ENCODE results near the gene ZNF106.

Gene ZNF106

DNA sequence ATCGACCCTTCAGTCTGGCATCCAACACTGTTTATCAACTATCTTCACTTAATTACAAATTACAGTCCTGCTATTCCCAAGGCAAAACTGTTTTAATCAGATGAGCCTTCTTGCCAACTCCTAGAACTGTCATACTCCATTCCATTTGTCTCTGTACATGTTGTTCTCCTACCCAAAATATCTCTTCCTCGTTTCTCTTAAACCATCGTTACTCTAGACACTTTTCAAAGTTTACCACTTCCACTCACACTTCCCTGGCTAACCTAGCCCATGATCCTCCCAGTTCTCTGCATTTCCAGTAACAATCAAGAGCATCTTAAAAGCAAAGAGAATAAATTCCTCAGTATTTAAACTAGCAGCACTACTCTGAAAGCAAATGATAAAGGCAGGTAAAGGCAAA is 19.9 kb downstream of the ZNF106 start:
- no peak for DNase-seq

DNA sequence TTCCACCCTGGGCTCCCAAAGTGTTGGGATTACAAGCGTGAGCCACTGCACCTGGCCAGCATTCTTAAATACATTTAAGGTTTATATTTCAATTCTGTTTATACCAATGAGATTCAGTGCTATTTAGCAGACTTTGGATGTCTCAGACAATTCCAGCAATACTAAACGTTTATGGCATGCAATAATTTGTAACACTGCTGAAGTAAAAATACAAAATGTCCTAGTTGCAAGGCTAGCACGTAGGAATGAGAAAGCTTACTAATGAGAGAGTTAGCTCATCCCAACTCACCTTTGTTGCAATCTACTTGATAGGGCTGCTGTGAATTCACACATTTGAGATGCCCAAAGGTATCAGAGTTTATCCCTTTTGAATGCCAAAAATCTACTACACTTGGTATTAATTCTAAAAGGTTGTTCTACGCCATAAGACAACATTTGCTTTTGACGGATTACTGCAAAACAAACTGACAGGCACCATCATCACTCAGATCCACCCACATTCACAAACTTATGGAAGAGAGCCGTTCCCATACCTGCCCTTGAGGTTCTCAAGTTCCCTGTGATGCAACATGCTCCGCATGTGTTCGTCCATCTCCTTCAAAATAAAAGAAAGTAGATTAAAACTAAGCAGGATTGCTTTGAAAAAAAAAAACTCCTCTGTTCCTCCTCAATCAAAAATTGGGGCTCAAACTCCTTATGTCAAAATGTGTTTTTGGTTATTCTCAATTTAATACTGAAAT is 25.3 kb downstream of the ZNF106 start:
- DNase-seq, result no peak

DNA sequence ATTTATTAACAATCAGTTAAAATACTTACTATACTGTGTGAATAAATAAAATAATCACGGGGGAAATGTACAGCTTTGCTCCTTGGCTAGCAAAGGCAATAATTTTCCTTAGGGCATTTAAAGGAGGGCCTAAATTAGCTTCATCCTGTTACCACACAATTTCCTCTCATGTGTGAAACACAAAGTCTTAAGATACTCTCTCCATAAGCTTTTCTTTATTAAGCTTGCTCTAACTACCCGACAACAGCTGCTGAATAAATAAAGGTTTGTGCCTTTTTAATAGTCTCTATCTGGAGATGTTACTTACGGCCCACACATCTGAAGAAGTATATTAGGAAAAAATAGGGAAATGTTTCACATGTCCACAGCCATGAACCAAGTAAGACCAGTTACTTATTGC is 29.7 kb downstream of the ZNF106 start:
- no peak for DNase-seq

DNA sequence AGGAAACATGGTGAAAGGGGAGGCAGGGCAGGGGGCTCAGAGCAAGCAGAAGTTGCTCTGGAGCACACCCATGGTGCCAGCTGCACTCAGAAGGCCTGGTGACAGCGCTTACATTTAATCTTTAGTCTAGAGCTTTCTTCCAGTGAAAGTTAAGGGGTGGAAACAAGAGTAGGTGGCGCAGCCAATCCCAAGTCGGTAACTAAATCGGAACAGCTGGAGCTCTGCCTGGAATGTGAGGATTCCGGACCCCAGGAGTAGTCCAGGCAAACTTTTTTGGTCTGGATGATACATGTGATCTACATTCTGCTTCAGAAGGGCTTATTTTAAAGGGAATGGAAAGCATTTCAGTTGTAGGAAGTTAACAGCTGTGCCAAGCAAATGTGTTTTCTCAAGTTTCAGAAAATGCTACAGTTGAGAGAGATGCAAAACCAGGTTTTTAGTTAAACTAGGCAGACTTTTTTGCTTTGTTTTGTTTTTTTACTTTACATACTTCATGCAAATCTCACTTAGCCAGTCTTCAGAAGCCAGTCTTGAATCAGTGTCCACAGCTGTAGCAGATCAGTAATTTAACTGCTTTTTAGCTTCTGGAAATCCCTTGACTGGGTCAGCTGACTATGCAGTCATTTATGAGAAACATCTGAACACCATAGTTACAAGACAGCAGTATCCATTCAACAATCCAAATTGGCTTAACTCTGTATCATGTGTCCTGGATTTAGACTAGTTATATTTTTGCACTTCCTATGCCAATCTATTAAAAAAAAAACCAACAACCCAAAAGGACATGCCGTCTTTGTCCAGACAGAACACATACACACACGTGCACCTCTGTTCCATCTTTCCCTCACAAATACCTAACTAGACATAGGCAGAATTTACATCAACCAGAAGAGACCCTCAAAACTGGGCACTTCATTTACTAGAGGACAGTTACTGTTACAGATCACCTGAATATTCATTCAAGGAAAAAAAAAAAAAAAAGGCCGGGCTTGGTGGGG is 33.2 kb downstream of the ZNF106 start:
- DNase-seq, result peak; percentile 62

DNA sequence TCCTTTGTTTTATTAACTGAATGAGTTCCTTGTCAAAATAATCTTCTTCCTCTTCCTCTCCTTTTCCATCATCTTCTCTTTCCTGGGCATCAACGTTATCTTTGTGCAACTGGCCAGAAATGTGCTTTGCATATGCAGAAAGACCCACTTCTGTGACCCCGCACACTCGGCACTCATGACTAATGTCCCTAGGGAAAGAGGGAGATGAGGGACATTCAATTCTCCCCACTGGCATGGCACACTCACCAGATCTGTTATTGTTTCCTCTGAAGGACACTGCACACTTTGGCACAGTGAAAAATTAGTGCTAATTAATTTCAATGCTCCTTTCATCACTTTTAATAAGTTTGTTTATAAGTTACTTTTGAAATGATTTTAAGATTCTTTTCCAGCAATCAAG is 34.0 kb downstream of the ZNF106 start:
- no peak for DNase-seq

DNA sequence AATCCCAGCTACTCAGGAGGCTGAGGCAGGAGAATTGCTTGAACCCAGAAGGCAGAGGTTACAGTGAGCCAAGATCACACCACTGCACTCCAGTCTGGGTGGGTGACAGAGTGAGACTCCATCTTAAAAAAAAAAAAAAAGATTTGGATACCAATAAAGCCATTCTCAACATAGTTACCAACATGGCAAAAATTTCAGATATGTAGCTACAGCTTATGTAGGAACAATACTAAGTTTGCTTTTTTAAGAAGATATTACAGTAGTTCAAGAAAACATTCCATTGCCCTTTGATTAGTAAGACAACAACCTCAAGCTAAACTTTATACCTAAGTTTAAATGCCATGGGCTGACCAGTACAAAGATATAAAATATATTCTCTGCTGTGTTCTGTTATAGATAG is 34.4 kb downstream of the ZNF106 start:
- DNase-seq, result no peak

DNA sequence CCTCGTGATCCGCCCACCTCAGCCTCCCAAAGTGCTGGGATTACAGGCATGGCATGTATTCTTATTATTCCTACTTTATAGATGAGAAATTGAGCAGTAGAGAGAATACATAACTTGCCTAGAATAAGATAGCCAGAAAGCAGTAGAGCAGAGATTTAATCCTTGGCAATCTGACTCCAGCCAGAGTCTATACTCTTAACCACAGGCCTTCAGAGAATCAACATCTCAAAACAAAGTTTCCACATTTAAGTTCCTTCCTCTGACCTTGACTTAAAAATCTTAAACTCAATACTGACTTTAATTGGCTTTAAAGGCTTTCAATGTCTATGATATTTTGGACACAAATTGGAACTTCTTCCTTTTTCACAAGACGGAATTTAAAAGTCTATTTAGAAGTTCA is 37.1 kb downstream of the ZNF106 start:
- no peak for DNase-seq

DNA sequence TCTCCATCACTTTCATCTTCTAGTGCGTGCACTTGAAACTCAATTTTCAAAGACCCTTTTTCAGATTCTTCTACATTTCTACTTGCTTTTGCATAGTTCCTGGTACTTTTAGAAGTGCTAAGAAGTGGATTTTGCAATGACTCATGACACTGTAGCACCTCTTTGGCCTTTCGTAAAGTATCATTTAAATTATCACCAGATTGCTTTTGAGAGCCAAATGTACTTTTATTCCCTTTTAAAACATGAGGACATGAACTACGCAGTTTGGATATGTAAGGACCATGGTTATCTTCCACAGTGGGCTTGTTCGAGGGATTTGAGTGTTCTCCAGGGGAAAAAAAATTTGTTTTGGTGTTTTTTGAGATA is 40.5 kb downstream of the ZNF106 start:
- DNase-seq, result no peak

DNA sequence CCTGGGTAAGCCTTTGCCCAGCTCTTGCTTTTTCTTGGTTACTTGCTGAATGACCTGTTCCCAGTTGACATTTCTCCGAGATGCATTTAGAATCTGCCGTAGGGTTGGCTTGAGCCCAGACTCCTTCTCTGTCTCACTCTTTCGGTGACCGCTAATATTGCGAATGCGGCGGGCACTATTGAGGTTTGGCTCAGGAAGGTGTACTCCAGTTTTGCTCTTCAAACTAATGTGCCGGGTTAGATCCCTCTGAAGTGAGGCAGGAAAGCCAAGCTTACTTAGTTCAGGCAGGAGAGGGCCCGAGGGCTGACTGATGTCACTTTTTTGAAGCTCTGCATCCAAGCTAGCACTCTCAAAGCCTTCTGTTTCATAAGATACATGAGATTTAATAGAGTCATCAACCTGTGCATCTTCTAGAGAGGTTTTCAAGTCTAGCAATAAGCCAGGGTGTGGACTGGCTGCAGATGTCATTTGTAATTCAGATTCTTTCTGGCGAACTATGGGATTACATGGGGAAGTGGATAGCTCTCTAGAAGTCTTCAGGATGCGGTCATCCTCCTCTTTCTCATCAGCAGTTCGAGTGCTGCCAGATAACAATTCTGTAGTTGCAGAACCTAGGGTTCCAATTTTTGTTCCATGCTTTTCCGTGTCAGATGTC is 41.0 kb downstream of the ZNF106 start:
- no peak for DNase-seq

DNA sequence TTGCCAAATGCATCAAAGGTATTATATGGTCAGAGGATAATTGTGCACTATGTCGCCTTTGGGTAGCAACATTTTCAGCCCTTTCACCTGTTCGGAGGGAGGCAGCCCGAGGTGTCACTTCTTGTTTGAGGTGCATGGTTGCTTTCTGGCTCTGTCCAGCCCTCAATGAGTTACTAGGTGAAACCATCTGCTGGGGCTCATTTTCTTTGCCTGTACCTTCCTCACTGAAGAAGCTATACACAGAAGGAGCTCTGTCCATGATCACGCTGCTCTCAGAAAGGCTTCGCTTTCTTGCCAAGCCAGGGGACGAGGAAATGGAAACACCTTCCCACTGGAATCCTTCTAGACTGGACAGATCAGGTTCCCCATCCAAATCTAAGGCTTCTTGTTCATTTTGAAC is 42.7 kb downstream of the ZNF106 start:
- DNase-seq, result no peak

DNA sequence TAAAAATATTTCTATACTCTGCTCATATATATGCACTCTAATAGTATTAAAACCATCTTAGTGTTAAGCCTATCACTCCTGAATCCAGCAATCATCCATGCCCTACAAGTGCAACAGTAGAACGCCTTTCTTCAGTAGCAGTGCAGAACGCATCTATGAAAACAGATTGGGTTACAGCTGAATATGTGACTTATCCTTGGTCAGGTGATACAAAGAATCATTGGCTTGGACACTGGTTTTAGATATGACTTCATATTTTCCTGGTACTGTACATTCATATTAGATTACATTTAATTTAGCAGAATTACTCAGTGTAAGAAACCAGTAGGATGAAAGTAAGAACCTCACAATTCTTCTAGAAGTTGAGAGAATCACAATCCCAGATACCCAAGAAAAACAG is 43.3 kb downstream of the ZNF106 start:
- DNase-seq, result no peak

DNA sequence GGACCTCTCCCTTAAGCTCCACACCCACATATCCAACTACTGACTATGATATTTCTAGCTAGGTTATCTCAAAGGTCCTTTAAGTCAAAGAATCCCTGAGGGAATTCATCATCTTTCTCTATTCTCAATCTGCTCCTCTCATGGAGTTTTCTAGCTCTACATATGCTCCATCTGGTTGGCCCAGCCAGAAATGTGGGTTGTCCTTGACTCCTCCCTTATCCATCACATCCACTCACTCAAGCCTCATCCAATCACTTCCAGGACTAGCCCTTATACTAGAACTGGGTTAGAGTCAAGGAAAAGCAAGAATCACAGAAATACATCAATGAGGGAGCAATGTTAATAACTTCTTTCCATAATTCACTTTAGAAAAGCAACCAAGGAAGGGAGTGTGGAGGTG is 45.4 kb downstream of the ZNF106 start:
- no peak for DNase-seq

DNA sequence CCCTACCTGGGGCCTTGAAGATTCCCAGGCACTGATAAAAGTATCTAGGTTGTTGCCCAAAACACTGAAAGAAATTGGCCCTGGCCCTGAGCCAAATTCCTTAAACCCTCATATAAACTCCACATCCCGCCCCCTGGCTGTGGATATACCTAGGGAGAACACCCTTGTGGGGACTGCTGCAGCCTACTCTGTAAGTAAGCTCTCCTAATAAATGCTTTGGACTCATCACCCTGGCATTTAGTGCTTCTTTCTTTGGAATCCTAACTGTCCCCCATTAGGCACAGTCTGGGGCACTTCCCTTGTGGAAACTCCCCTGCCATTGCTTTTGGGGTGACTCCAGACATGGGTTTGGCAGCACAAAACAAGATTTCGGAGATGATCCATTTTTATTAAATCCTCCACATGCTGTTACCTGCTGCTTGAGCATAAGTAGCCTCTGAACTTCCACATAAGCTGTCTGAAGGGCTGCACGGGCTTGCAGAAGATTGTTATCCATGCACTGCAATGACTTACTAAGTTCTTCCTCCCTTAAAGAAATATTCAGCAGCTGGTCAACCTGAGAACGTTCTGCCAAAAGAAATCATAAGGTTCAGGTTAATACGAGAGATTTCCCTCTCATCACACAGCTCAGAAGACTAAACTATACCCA is 46.4 kb downstream of the ZNF106 start:
- no peak for DNase-seq

DNA sequence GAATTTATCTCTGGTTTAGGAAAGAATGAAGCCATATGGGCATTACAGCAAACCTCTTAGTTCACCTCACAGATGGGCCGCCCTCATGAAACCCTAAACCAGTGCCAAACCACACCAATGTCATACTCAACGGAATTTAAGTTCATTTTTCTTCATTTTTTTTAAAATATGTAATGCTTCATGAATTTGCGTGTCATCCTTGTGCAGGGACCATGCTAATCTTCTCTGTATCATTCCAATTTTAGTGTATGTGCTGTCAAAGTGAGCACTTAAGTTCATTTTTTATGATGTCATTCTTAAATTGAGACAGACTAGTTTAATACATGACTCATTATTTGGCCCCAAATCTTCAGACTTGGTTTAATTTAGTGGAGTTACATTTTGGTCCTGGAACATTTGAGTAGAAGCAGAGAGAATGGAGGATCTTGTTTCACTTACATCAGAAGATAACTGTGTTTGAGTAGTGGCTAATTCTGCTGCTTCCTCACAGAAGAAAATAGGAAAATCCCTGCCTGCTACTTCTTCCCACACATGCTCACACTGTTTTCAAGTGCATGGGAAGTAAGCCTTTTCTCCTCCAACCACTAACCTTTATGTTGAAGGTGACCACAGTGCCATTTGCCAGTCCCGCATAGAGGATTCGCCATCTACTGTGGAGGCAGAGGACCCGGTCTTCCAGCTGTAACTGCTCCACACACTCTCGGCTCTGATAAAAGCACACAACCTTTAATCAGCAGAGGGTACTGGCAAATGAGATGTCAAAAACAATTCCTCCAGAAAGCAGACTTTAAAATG is 63.3 kb downstream of the ZNF106 start:
- DNase-seq, result peak; percentile 63

DNA sequence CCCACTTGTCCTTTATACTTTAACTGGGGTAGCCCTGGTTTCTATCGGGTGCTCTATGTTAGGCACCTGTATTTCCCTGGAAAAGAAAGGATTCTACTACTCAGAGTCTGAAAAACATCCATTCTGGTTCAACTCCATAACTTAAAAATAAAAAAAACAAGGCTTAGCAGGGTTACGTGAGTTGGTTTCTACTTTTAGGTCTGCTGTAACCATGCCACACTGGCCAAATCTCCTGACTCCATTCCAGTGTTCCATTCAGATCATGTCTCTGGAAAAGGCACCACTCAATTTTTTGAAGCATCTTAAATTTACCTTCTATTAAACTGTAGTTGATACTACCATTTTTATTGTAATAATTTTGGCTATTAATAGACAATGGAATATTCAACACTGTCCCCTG is 69.6 kb downstream of the ZNF106 start:
- no peak for DNase-seq

DNA sequence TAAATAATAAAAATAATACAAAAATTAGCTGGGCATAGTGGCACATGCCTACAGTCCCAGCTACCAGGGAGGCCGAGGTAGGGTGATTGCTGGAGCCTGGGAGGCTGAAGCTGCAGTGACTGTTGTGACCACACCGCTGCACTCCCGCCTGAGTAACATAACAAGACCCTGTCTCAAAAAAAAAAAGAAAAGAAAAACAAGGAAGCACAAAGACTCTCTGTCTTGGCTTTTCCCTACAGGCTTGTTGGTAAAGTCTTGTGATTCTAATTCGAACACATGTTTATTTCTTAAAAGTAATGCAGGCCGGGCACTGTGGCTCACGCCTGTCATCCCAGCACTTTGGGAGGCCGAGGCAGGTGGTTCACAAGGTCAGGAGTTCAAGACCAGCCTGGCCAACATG is 71.6 kb downstream of the ZNF106 start:
- DNase-seq, result no peak

DNA sequence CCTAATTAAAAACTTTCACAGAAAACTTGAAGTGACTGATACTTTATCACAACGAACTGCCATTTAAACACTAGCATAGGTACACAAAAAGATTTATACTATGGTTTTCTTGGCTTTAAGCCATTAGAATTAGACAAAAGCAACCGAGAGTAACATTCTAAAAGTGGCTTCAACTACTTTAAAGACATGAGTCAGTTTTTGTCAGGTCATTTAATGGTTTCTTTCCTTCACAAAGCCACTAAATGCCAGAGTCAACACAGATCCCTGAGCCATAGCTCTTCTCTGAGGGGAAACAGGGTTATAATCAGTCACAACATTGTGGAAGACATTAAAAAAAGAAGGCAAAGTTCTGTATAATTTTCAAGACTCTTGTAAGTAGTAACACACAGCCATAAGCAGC is 77.0 kb downstream of the ZNF106 start:
- DNase-seq, result no peak

DNA sequence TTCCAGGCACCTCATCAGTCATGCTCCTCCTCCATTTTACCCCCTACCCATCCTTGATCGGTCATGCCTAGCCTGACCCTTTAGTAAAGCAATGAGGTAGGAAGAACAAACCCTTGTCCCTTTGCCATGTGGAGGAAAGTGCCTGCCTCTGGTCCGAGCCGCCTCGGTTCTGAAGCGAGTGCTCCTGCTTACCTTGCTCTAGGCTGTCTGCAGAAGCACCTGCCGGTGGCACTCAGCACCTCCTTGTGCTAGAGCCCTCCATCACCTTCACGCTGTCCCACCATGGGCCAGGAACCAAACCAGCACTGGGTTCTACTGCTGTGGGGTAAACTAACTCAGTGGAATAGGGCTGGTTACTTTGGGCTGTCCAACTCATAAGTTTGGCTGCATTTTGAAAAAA is 79.1 kb downstream of the ZNF106 start:
- DNase-seq, result no peak

DNA sequence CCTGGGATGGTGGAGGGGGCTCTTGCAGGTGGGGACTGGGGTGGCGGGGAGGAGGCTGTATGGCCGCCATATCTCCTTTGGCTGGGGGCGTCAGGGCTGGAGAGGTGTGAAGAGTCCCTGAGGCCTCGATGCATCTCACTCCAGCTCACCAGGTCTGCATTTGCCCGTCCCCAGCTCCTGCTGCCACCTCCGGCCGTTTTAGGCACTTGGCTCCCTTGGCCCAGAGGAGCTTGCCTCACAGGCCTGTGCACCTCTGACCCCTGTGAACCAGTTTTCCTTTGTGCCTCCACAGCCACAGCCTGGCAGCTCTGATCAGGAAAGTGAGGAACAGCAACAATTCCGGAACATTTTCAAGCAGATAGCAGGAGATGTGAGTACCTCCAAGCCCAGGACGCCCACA is 81.9 kb downstream of the ZNF106 start:
- no peak for DNase-seq

DNA sequence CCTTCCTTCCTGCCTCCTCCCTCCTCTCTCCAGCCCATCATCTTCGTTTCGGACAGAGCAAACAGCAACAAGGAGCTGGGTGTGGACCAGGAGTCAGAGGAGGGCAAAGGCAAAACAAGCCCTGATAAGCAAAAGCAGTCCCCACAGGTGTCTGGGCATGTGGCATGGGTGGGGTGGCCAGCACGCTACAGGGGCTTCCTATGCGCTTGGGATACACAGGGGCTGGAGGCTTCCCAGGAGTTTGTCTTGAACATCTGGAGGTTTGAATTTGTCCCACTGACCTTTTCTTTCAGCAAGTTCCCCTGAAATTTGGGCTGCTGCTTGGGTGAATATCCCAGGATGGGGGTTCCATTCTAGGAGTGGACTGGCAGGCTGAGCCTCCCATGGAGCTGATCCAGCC is 82.8 kb downstream of the ZNF106 start:
- no peak for DNase-seq

DNA sequence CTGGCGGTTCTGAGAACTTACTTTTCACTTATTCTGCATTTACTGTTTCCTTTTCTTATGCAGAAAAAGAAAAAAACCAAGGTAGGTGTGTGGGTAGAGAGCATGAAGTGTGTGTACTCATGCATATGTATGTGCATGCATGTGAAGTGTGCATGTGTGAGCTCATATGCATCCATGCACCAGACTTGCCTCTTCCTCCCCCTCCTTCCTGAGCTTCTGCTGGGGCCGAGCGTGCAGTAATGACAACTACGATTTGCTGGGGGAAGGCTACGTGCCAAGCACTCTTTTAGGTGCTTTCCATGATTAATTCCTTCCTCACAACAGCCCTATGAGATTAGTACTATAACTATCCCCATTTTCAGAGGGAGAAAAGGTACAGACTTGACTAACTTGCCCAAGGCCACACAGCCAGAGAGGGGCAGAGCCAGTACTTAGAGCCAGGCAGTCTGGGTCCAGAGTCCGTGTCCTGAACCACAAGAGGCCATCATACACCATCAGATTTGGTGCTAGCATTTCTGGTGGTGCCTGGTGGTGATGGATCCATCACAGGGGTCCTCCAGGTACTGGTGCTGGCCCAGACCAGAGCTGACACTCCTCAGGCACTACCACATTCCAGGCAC is 85.0 kb downstream of the ZNF106 start:
- no peak for DNase-seq
